Left cardiac atrium (tissue), 4 donors: ENCODE results near the gene TMIGD2. TPM values are rescaled to one million over a fixed set of nuclear protein-coding genes. Genes with fewer than 3 reads are reported as not detected.
"Not testable (repeated sequence)": the region's sequence is repeated elsewhere in the genome, so short reads cannot be mapped to it uniquely, and the experiment has no call there.

Experiments
- ATAC-seq, 2 donors: fragments of 200-7000 bp; cut with Tn5 transposase; one replicate each; pipeline ENCODE4 v1.9.1; 2020; ENCODE audit warnings: mild to moderate bottlenecking in 2 of 2, moderate library complexity in 2 of 2
- DNase-seq: peaks from one replicate; pipeline ENCODE4 v3.0.0-alpha.2; 2020
- intact Hi-C, 2 donors: fragments of 100-400 bp; cut with DNase I; formaldehyde crosslinking; loops; one replicate each; pipeline versions ENCODE4 v1.14.1 to v1.15.1; 2022 to 2023
- total RNA-seq, 2 donors: library from RNA; stranded (reverse); fragmentation: NEBNext Ultra II Directional; extraction: Animal tissue kit (Norgen Biotek cat#: 25700); gene quantifications; one replicate each; pipeline ENCODE4 v1.2.1, GENCODE V29; 2021
- donor health status: DM: no; HTN: yes; CAD: no.
- donor health status: DM: no; HTN: yes; CAD: no; lungs with severe emphysema.
- donor health status: DM: yes; HTN: yes; CAD: no.
- donor health status: Dilated cardiomyopathy.

TMIGD2 gene
- total RNA-seq, 2 donors from 2014 or later, result 0.29 TPM; not detected in 1

GRCh38 chr19:4303819-4304537 lies 1.8 kb upstream of the TMIGD2 start:
- ATAC-seq (no peak), DNase-seq (no peak)
- intact Hi-C loops, result no loop called here

GRCh38 chr19:4301590-4302242 lies 473 bp downstream of the TMIGD2 start:
- DNase-seq, result no peak
- intact Hi-C loops, result no loop called here
- ATAC-seq, result no peak

GRCh38 chr19:4300589-4300988 lies 1.6 kb downstream of the TMIGD2 start:
- ATAC-seq, result no peak
- intact Hi-C loops, result no loop called here
- DNase-seq, result no peak

- no peak for ATAC-seq
- intact Hi-C loops, result no loop called here
- DNase-seq, result no peak
Measured at GRCh38 chr19:4298810-4299550, 3.2 kb downstream of the TMIGD2 start.

- intact Hi-C loops, result no loop called here
- no peak for DNase-seq
- ATAC-seq, result no peak
Measured at GRCh38 chr19:4297901-4298809, 4.0 kb downstream of the TMIGD2 start.

GRCh38 chr19:4295972-4296771 lies 6.0 kb downstream of the TMIGD2 start:
- intact Hi-C loops, result no loop called here
- DNase-seq (no peak), ATAC-seq (peak in 1 of 2 donors; percentile 27)

GRCh38 chr19:4294389-4294788 lies 7.8 kb downstream of the TMIGD2 start:
- DNase-seq (no peak), ATAC-seq (no peak)
- intact Hi-C loops, result no loop called here

- DNase-seq (no peak), ATAC-seq (no peak)
- intact Hi-C loops, result no loop called here
Measured at GRCh38 chr19:4292515-4292914, 9.7 kb downstream of the TMIGD2 start.

GRCh38 chr19:4291184-4291732 lies 10.9 kb downstream of the TMIGD2 start:
- ATAC-seq (no peak), DNase-seq (no peak)
- intact Hi-C loops, result no loop called here

GRCh38 chr19:4288091-4288777 lies 14.0 kb downstream of the TMIGD2 start:
- ATAC-seq (no peak), DNase-seq (no peak)
- intact Hi-C loops, result no loop called here

GRCh38 chr19:4286141-4286540 lies 16.0 kb downstream of the TMIGD2 start:
- intact Hi-C loops, DNase-seq, ATAC-seq: not testable (repeated sequence)

- DNase-seq (no peak), ATAC-seq (no peak)
- intact Hi-C loops, result no loop called here
Measured at GRCh38 chr19:4284974-4285373, 17.2 kb downstream of the TMIGD2 start.

GRCh38 chr19:4284176-4284958 lies 17.8 kb downstream of the TMIGD2 start:
- intact Hi-C loops, result no loop called here

GRCh38 chr19:4279530-4280422 lies 22.4 kb downstream of the TMIGD2 start:
- intact Hi-C loops, result loop anchor here in 1 of 2 donors (10.0 kb wide), 1 partner anchor 245 kb away; no protein-coding TSS in a partner anchor
- peak; percentile 8 to 17 for ATAC-seq
- no peak for DNase-seq

More at GRCh38 chr19:4284176-4284958, 17.8 kb downstream of the TMIGD2 start:
- DNase-seq (no peak), ATAC-seq (no peak)

GRCh38 chr19:4279267-4279529 lies 23.0 kb downstream of the TMIGD2 start:
- intact Hi-C loops, result loop anchor here in 1 of 2 donors (10.0 kb wide), 1 partner anchor 246 kb away; no protein-coding TSS in a partner anchor
- DNase-seq (no peak), ATAC-seq (peak in 1 of 2 donors; percentile 9)
